HG02642 (cell line): ENCODE results near the gene COL5A2.

Experiments
- ATAC-seq: cut with Tn5 transposase; IDR thresholded peaks from one replicate; pipeline ENCODE4 v1.9.1; 2021; ENCODE audit warnings: mild to moderate bottlenecking; ENCODE audit not compliant: unreplicated experiment, poor library complexity

Gene COL5A2

GRCh38 chr2:189066037-189066436 lies 113.5 kb downstream of the COL5A2 start:
- no peak for ATAC-seq

- no peak for ATAC-seq
Measured at GRCh38 chr2:189060096-189060642, 119.4 kb downstream of the COL5A2 start.

- ATAC-seq = no peak
Measured at GRCh38 chr2:189057316-189057715, 122.2 kb downstream of the COL5A2 start.

- no peak for ATAC-seq
Measured at GRCh38 chr2:189056200-189057106, 123.1 kb downstream of the COL5A2 start.

- ATAC-seq = no peak
Measured at GRCh38 chr2:189050165-189050712, 129.3 kb downstream of the COL5A2 start.

- ATAC-seq = no peak
Measured at GRCh38 chr2:189049709-189050164, 129.8 kb downstream of the COL5A2 start.

GRCh38 chr2:189048189-189048588 lies 131.4 kb downstream of the COL5A2 start:
- ATAC-seq = no peak

- ATAC-seq = no peak
Measured at GRCh38 chr2:189047171-189047888, 132.2 kb downstream of the COL5A2 start.

GRCh38 chr2:189046320-189046719 lies 133.2 kb downstream of the COL5A2 start:
- no peak for ATAC-seq

- ATAC-seq = no peak
Measured at GRCh38 chr2:189045836-189046235, 133.7 kb downstream of the COL5A2 start.

GRCh38 chr2:189037518-189037917 lies 142.0 kb downstream of the COL5A2 start:
- no peak for ATAC-seq

- no peak for ATAC-seq
Measured at GRCh38 chr2:189024901-189025618, 154.5 kb downstream of the COL5A2 start.

GRCh38 chr2:189022492-189022891 lies 157.1 kb downstream of the COL5A2 start:
- no peak for ATAC-seq

GRCh38 chr2:189022053-189022481 lies 157.5 kb downstream of the COL5A2 start:
- no peak for ATAC-seq

GRCh38 chr2:189020179-189020578 lies 159.4 kb downstream of the COL5A2 start:
- no peak for ATAC-seq

- ATAC-seq = no peak
Measured at GRCh38 chr2:189018631-189019030, 160.9 kb downstream of the COL5A2 start.

GRCh38 chr2:189016311-189016861 lies 163.2 kb downstream of the COL5A2 start:
- ATAC-seq = no peak

GRCh38 chr2:189015359-189015758 lies 164.2 kb downstream of the COL5A2 start:
- no peak for ATAC-seq

GRCh38 chr2:189014449-189015138 lies 165.0 kb downstream of the COL5A2 start:
- no peak for ATAC-seq
